Panc1 (cell line): ENCODE measurements around the gene ZNF555. TPM values are rescaled to one million over a fixed set of nuclear protein-coding genes. Genes with fewer than 3 reads are reported as not detected.

ENCODE experiments used
- ATAC-seq: fragments of 200-7000 bp; cut with Tn5 transposase; 2 replicates; pipeline ENCODE4 v1.9.1; 2020; ENCODE audit warnings: mild to moderate bottlenecking, moderate library complexity
- BruUV-seq: library from RNA; stranded (reverse); fragments of 400-500 nt; replicated peaks from 2 replicates; lab custom pipeline; 2021; lab: Mats Ljungman, UMichigan
- CTCF ChIA-PET: fragments of 300-600 bp; sonication (Branson Sonifier 250); formaldehyde crosslinking; loops from one replicate; lab custom pipeline; 2022; ENCODE audit warnings: antibody characterized with exemption; lab: Charles Lee
- POLR2A ChIA-PET: fragments of 300-600 bp; sonication (Branson Sonifier 250); formaldehyde crosslinking; loops from one replicate; lab custom pipeline; 2022; ENCODE audit warnings: antibody characterized with exemption; lab: Charles Lee
- DNase-seq: peaks from one replicate; pipeline ENCODE4 v3.0.0-alpha.2; 2010; ENCODE audit warnings: low read depth, low spot score
- H3K27ac ChIP-seq: 2 replicates; pipeline ENCODE4 v1.5.1; 2011; ENCODE audit warnings: mild to moderate bottlenecking, low read length, inconsistent platforms
- H3K27me3 ChIP-seq: fragments of 200-500 bp; sonication (Bioruptor generic); 2 replicates; pipeline ENCODE4 v1.6.0; 2014; ENCODE audit warnings: low read length, inconsistent platforms; ENCODE audit not compliant: control insufficient read depth, insufficient read depth
- H3K36me3 ChIP-seq: fragments of 200-500 bp; sonication (Bioruptor generic); 2 replicates; pipeline ENCODE4 v1.5.1; 2014; ENCODE audit warnings: inconsistent platforms, mild to moderate bottlenecking, low read length, moderate library complexity; ENCODE audit not compliant: control insufficient read depth, insufficient read depth
- H3K4me1 ChIP-seq: 2 replicates; pipeline ENCODE4 v1.5.1; 2011; ENCODE audit warnings: inconsistent platforms, mild to moderate bottlenecking, low read length, moderate library complexity; ENCODE audit not compliant: control insufficient read depth, insufficient read depth
- H3K4me3 ChIP-seq, 2 experiments: 2 replicates each; pipeline ENCODE4 v1.5.1; 2011 to 2012; ENCODE audit warnings: low read depth in 2 of 2, low read length in 2 of 2, mild to moderate bottlenecking in 2 of 2, inconsistent platforms in 1 of 2, moderate library complexity in 1 of 2
- H3K9me3 ChIP-seq: fragments of 200-500 bp; sonication (Bioruptor generic); 2 replicates; pipeline ENCODE4 v1.5.1; 2014; ENCODE audit warnings: low read depth, mild to moderate bottlenecking, inconsistent platforms, low read length, moderate library complexity; ENCODE audit not compliant: control insufficient read depth, insufficient read depth
- CTCF ChIP-seq: fragments of 450-650 bp; IDR thresholded peaks from 2 replicates; pipeline ENCODE4 v1.5.1; 2017; ENCODE audit warnings: mild to moderate bottlenecking
- POLR2AphosphoS5 ChIP-seq: IDR thresholded peaks from 2 replicates; pipeline ENCODE4 v1.6.1; 2012; ENCODE audit warnings: mild to moderate bottlenecking, low read depth, low read length, moderate library complexity
- REST ChIP-seq, 2 experiments: IDR thresholded peaks; 2 replicates each; pipeline ENCODE4 v1.6.1; 2011 to 2012; ENCODE audit warnings: low read depth in 2 of 2, control low read depth in 1 of 2, low read length in 1 of 2, mild to moderate bottlenecking in 1 of 2, moderate library complexity in 1 of 2; ENCODE audit not compliant: insufficient read depth in 1 of 2
- SIN3A ChIP-seq: IDR thresholded peaks from 2 replicates; pipeline ENCODE4 v1.6.1; 2012; ENCODE audit warnings: low read depth, mild to moderate bottlenecking, low read length, moderate library complexity, borderline replicate concordance; ENCODE audit not compliant: insufficient read depth
- TCF7L2 ChIP-seq: IDR thresholded peaks from 2 replicates; pipeline ENCODE4 v1.6.1; 2011; ENCODE audit warnings: mild to moderate bottlenecking, low read depth, low read length, inconsistent platforms
- in situ Hi-C: cut with HindIII; loops from 2 replicates; pipeline ENCODE4 v1.10.0; 2016; ENCODE audit warnings: low sequenced_read_pairs, low pct_unique_long_range_greater_than_20kb
- intact Hi-C: fragments of 100-400 bp; cut with micrococcal nuclease; formaldehyde crosslinking; loops from one replicate; pipeline ENCODE4 v1.10.0; 2022; ENCODE audit not compliant: unreplicated experiment
- total RNA-seq: library from RNA; stranded (reverse); gene quantifications from one replicate; pipeline ENCODE4 v1.2.1, GENCODE V29; 2021; ENCODE audit not compliant: unreplicated experiment

ZNF555 gene
- total RNA-seq, 1 experiment from 2014 or later, result 7.3 TPM

- H3K4me3 ChIP-seq, result no peak overlapping the region
- intact Hi-C loops, result no loop called here
- H3K9me3 ChIP-seq, result no peaks in the 10 kb centered on the region
- no peaks in the 10 kb centered on the region for H3K27me3 ChIP-seq
- H3K36me3 ChIP-seq, result no peaks in the 10 kb centered on the region
- no peak for ATAC-seq
- H3K27ac ChIP-seq, result no peak overlapping the region
- TF ChIP-seq REST (IDR thresholded peaks at IDR 0.05; ENCODE audit: insufficient read depth in 1 of 2, low read depth in 2 of 2, low read length in 1 of 2) (no peak), POLR2AphosphoS5 (no peak), SIN3A (no peak), CTCF (no peak), TCF7L2 (no peak)
- CTCF ChIA-PET, result no interaction called here
- in situ Hi-C loops, result no loop called here
- DNase-seq, result no peak
- H3K4me1 ChIP-seq, result no peaks in the 10 kb centered on the region
- POLR2A ChIA-PET, result no interaction called here
- BruUV-seq, result no TSS peak
Measured at GRCh38 chr19:2866495-2867024, 25.3 kb downstream of the ZNF555 start.

- H3K9me3 ChIP-seq, result no peaks in the 10 kb centered on the region
- no peak within 1 kb of the TSS for H3K27ac ChIP-seq
- no peaks in the 10 kb centered on the region for H3K4me1 ChIP-seq
- no peak for TF ChIP-seq REST (IDR thresholded peaks at IDR 0.05; ENCODE audit: insufficient read depth in 1 of 2, low read depth in 2 of 2, low read length in 1 of 2)
- no peak for TF ChIP-seq TCF7L2
- no peak for TF ChIP-seq POLR2AphosphoS5
- TF ChIP-seq CTCF, result no peak
- no peak for TF ChIP-seq SIN3A
- POLR2A ChIA-PET, result no interaction called here
- CTCF ChIA-PET, result interaction anchor here (0.5 kb wide), 1 partner anchor 237 kb away, joined by 3 read pairs; no protein-coding TSS in a partner anchor
- in situ Hi-C loops, result no loop called here
- H3K36me3 ChIP-seq, result no peaks in the 10 kb centered on the region
- H3K27me3 ChIP-seq, result no peaks in the 10 kb centered on the region
- peak within 1 kb of the TSS in 1 of 2 experiments; percentile 31; a peak in 1 of 4 replicates for H3K4me3 ChIP-seq
- intact Hi-C loops, result no loop called here
- ATAC-seq (no peak), DNase-seq (no peak)
- no TSS peak for BruUV-seq
Measured at GRCh38 chr19:2867025-2867991, 26.0 kb downstream of the ZNF555 start, which contains the start of gene ZNF556. ZNF556 (plus strand) TSS chr19:2867335; CDS start chr19:2867422, 87 bp downstream.
